Limb (tissue), 2 donors: Measurements from ENCODE around the gene RNASE13.
A peak's percentile ranks its signal among the peaks of the same experiment; 100 is the strongest.
"Not testable (repeated sequence)": the region's sequence is repeated elsewhere in the genome, so short reads cannot be mapped to it uniquely, and the experiment has no call there.

Source experiments
- DNase-seq, 2 donors: peaks; one replicate each; pipeline ENCODE4 v3.0.0-alpha.2; 2016; ENCODE audit errors: extremely low spot score in 2 of 2

The RNASE13 gene

GRCh38 chr14:21042918-21043317 is 8.3 kb upstream of the RNASE13 start:
- DNase-seq, result no peak

- no peak for DNase-seq
Measured at GRCh38 chr14:21041676-21042433, 7.2 kb upstream of the RNASE13 start, which contains the start of gene RNASE7. Gene RNASE7, plus strand, starts transcription at chr14:21042362. Its CDS starts 631 bp downstream, at chr14:21042993.

- not testable (repeated sequence) for DNase-seq
Measured at GRCh38 chr14:21040941-21041340, 6.3 kb upstream of the RNASE13 start.

- DNase-seq, result no peak
Measured at GRCh38 chr14:21040370-21040925, 5.8 kb upstream of the RNASE13 start.

- peak; percentile 68 to 91 for DNase-seq
Measured at GRCh38 chr14:21039585-21040369, 5.2 kb upstream of the RNASE13 start.

GRCh38 chr14:21038441-21039422 is 4.1 kb upstream of the RNASE13 start:
- peak; percentile 71 to 89 for DNase-seq

GRCh38 chr14:21037156-21037555 is 2.5 kb upstream of the RNASE13 start:
- DNase-seq, result no peak

GRCh38 chr14:21036751-21037150 is 2.1 kb upstream of the RNASE13 start:
- no peak for DNase-seq

GRCh38 chr14:21033133-21033698 is 1.4 kb downstream of the RNASE13 start:
- no peak for DNase-seq

- DNase-seq, result no peak
Measured at GRCh38 chr14:21032326-21033132, 2.1 kb downstream of the RNASE13 start.

- no peak for DNase-seq
Measured at GRCh38 chr14:21030531-21030930, 4.1 kb downstream of the RNASE13 start.

GRCh38 chr14:21029917-21030316 is 4.7 kb downstream of the RNASE13 start, which contains the start of gene TPPP2:
Gene TPPP2, plus strand, starts transcription at chr14:21030217. Its CDS starts 365 bp downstream, at chr14:21030582.
- no peak for DNase-seq

- DNase-seq, result no peak
Measured at GRCh38 chr14:21026988-21027315, 7.7 kb downstream of the RNASE13 start.

GRCh38 chr14:21026274-21026987 is 8.2 kb downstream of the RNASE13 start:
- DNase-seq, result peak; percentile 21 to 80

- peak; percentile 38 to 79 for DNase-seq
Measured at GRCh38 chr14:21025371-21026273, 9.0 kb downstream of the RNASE13 start.

GRCh38 chr14:21024585-21025370 is 9.8 kb downstream of the RNASE13 start, which contains the start of gene NDRG2:
Gene NDRG2, minus strand, starts transcription at chr14:21025061. Its CDS starts 1,746 bp downstream, at chr14:21023315.
- peak; percentile 64 to 88 for DNase-seq
